Medulla oblongata (tissue), 1 donor: ENCODE measurements around the gene PIEZO2.
A peak's percentile ranks its signal among the peaks of the same experiment; 100 is the strongest.

Experiments
- DNase-seq: peaks from one replicate; pipeline ENCODE4 v3.0.0-alpha.2; 2015; ENCODE audit errors: extremely low spot score

Gene PIEZO2

DNA sequence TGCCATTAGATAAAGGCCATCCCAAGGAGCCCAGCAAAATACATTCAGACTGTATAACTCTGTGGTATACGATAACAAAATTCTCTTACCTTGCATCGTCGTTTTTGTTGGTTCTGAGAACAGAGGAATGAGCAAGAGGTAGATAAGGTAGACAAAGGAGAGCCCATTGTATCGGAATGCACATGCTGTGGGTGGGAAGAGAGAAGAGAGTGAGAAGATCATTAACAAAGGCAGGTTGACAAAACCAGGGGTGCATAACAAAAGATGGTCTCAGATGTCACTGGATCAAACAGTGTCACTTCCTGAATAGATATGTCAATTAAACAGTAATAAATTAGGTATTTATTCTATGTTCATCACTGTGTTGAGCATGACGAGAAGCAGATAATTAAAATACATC, 83.3 kb downstream of the PIEZO2 start:
- no peak for DNase-seq

DNA sequence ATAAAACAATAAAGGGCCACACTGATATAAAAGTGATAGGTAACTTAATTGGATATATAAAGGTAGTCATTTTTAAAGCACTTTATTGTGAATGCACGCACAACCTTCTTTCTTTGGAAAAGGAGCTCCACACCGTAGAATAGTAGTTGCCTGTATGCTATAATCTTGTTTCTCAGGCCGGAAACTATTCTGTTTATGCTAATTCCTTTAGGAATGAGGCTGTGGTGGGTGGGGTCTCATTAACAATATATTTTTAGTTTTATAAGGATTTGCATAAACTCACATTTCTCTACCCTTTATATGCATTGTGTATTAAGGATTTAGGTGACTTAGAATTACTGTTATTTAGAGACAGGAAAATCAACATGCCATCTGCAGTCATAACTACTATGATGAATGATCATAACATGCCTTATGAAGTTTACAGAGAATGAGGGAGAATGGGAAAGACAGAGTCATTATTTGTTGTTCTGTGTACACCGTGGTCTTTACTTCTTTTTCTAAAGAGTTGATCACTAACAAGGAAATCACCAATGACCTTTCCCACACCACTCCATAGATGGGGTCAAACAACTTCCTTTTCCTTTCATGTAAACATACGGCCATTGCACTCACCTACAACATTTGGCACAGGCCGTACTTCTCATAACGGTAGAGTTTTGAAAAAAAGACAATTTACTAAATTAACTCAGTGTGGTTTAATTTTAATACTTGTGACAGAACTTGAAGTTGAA, 84.5 kb downstream of the PIEZO2 start:
- no peak for DNase-seq

DNA sequence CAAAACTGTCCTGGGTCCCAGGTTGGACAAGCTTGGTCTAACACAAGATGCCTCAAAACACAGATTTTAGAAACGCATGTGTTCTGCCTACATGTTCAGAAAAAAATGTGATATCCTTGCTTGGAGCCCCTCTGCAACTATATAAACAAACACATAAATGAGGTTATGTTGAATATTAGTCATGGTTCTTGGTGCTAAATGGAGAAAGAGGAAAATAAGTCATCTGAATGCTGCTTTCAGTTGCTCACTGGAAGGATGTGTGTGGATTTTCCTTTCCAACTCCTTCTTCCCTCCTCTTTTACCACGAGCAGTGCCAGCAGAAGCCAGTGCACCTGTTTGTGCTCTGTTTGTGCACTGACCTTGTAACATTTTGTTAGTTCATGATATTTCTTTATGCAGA, 85.3 kb downstream of the PIEZO2 start:
- no peak for DNase-seq

DNA sequence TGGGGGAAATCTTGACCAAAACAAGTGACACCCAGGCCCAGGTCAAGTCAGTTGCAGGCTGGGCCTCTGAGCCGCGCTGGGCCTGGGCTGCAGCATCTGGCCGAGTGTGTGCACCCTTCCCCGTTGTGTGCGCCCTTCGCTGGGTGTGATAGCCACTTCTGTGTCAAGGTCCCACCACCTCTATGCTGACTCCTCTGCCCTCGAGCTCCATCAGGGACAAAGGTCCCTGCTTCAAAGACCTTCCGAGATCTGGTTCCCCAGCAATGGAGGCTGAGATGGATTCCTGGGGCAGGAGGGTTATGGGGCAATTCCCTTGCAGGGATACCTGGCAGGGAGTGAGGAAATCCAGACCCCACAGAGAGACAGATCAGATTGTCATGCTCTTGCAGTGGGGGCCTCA, 93.6 kb downstream of the PIEZO2 start:
- no peak for DNase-seq

DNA sequence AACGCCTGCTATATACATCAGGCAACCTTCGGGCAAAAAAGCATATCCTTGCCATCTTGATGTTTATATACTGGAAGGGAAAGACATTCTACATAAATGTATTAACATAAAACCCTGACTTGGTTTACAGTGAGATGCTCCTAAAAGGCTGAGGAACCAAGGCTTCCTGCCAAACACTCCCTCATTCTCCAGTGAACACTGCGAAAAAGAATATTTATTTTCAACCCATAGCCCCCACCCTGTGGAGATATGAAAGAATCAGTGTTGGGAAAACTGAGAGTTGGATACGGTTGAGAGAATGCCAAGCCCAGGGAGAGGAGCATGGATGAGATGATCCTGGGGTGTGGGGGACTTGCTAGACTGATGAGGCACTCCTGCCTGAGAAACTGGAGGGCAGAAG, 94.9 kb downstream of the PIEZO2 start:
- no peak for DNase-seq

DNA sequence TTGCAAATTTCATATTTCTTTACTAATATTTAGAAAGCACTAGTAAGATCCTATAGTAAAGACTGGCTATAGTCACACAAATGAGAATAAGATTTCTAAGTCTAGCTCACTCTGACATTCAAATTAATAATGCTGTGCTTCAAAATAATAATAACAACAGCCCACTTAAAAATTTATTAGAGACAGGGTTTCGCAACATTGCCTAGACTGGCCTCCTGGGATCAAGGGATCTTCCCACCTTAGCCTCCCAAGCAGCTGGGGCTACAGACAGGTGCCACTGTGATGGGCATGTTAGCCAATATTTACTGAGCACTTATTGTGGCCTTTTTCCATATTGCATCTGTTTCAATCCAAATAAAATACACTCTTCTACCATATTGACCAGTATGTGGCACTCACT, 96.1 kb downstream of the PIEZO2 start:
- DNase-seq, result no peak

DNA sequence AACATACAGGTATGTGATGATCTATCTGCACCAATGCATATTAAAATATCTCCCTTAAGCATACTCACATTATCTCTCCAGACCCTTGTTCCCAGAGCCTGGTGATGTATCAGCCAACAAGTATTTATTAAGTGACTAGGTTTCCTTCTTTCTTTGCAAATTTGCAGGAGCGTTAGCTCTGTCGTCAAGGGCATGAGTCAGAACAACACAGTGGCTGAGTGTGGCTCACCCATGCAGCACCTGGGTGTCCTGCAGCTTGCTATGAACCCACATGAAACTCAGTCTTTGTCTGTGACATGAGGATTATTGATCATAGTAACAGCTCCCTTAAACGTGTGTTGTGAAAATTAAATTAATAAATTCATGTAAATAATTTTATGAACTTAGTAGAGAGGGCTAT, 96.6 kb downstream of the PIEZO2 start:
- DNase-seq, result no peak

DNA sequence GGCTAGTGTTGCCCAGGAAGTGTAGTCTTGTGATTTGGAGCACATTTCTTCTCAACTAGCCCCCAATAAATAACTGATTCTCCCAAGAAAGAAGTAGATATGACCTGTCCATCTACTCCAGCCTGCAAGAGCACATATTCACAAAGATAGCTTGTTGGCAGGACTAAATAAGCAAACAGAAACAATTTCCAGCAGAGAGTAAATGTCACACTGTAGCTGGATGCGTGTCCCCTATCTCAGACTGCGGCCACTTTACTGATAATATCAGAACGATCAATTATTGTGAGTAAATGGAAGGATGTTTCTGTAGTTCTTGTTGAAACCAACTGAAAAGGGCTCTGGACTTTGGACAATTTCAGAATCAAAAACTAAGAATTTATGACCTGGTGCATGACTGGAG, 97.9 kb downstream of the PIEZO2 start:
- no peak for DNase-seq

DNA sequence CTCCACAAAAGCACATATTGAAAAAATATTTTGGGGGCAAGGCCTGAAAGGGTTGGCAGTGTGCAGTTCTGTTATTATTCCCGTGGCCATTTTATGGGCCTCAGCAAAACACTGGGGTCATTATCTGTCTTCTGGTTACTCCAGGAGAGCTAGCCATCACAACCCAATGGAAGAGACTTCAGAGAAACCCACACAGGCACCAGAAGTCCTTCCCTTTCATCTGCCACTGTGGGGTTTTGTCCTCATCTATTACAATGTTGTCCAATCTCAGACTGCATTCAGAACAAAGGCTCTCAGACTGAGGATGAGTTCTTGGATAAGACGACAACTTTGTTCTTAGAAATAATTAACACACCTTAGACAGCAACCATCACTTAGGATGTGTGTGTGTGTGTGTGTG, 98.4 kb downstream of the PIEZO2 start:
- peak; percentile 60 for DNase-seq

DNA sequence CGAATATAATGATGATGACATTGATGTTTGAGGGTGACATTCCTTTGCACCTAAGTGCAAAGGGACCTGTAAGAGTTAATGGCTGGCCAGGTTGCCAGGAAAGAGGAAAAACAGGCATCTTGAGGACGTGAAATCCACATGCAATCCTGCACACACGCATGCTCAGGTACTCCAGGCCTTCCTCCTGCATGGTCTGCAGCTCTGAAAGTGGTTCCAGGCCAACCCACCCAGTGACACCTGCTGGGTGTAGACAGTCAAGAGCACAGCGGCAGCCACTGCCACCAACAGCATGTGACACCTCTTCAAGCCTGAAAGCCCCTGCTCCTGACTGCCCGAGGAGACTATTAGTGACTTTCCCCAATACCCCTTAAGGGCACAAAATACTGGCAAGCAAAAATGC, 101.6 kb downstream of the PIEZO2 start:
- no peak for DNase-seq

DNA sequence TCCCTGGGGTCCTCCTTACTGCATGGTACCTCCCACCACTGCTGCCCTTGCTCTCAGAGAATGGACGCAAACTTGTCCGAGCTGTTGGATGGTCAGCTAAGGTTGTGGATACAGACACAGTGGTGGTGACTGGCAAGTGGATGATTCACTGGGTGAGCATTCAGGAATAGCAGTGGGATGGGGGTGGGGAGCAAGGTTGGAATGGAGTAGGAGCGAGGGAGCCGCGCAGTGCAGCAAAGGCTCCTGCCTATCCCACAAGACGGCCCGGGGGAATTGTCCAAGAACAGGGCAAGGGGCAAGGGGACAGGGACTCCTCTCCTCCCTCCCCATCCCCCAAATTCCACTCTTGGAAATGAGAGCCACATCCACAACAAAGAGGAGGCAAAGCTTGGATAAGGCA, 102.2 kb downstream of the PIEZO2 start:
- DNase-seq, result no peak

DNA sequence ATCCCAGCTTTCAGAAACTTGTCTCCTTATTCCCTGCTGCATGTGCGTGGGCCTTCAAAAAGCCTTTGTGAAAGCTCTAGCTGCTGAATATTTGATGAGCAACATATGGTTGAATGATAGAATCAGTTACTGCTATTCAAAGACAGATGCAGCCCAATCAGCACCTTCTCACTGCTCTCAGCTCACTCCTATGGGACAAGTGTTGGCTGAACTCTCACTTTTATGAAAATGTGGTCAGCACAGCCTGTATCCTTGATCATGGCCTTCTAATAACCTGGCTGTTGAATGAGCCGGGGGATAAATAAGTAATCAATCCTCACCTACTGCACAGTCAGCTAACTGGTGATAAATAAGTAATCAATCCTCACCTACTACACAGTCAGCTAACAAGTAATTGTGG, 103.2 kb downstream of the PIEZO2 start:
- no peak for DNase-seq

DNA sequence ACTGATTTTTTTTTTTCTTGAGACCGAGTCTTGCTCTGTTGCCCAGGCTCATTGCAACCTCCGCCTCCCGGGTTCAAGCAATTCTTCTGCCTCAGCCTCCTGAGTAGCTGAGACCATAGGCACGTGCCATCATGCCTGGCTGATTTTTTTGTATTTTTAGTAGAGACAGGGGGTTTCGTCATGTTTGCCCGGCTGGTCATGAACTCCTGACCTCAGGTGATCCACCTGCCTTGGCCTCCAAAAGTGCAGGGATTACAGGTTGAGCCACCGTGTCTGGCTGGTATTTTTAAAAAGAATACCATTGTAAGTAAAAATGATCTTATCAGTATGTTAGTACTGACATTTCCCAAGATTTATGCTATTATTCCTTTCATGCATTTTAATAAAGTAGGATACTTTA, 105.7 kb downstream of the PIEZO2 start:
- no peak for DNase-seq

DNA sequence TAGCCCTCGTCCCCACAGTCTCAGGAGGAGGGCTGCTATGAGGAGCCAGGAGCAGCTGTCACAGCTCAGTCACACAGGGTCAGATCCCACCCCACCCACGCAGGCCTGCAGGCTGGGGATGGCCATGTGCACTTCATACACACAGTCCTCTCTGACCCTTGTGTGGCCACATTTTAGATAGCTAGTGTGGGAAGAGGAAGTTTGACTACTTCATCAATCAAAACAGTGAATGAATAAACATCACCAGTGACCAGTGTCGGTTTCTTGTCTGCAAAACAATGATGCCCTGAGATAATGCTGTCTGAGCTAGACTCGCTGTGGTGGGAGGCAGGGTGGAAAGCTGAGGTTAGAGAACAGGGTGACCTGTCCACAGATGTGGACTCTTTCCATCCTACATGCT, 107.1 kb downstream of the PIEZO2 start:
- DNase-seq, result peak; percentile 15

DNA sequence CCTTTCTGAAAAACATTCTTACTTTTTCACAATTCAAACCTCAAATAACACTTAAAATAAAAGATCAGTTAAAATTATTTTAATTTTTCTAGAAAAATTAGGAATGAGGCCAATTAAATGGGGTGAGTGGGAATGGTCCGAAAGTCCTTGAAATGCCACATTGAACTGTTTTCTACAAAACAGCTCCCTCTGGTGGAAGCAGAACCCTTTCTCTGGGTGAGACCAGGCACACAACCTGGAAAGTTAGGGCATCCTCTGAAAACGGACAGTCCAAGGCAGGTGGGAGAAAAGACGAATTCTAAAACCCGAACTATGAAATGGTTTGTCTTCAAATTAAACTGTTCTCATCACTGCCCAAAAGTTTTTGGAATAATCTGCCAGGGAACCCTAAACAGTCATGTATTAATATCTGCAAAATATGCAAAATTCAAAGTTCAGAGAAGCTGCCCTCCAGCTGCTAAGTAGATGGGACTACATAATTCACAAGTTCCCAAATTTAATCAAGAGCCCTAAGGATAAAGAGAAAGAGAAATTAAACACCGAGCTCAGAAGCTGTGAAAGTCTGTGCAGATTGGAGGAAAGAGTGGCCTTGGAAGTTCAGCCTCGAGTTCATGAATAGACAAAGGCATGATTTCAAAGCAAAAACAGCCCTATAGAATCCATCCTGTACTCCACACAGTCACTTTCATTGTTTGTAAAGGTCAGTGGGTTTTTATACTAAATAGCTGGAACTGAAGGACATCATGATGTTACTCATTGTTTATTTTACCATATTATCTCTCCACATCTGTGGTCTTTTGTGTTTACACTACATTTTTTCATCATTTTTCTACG, 108.3 kb downstream of the PIEZO2 start:
- peak; percentile 93 for DNase-seq

DNA sequence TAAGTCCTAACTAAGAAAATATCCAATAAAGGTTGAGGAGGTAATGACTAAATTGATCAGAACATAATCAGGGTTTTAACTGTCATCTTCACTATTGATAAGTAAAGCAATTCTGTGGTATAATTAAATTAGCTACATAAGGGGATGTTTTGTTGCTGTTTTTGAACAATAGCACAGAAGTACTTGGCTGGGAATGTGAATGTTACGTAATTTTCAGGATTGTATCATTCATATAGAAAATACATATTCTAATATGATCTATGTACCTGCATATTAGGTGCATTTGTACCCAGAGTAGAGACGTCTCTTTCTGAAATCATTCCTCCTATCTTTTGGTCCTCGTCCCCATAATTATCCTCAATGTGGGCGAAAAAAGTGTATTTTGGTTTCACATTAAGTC, 109.0 kb downstream of the PIEZO2 start:
- no peak for DNase-seq

DNA sequence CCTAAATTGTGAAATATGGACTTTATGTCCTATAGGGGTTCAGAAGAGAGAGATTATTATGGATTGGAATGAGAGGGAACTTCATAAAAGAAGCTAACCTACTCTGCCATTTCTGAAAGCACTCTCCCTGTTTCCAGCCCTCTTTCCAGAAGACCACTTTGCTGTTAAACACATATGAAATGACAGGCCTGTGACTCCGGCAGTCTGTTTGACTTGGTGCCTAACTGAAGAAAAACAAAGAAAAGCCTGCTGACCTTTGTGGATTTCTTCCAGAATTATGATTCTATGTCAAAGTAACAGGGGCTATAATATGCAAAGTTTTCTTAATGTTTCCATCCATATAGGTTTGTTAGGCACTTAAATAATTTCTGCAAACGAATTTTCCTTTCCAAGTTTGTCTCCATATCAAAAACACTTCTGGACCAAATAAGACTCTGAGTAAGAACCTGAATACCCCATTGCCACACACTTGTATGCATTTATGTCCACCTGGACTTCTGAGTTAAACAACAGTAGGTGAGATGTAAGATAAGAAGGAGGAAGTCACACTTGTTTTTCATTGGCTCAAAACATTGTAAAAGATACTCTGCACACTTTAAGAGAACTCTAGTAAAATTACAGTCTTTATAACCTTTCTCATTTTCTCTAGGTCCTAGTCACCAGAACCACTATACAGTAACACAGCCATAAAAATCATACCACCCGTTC, 111.7 kb downstream of the PIEZO2 start:
- no peak for DNase-seq

DNA sequence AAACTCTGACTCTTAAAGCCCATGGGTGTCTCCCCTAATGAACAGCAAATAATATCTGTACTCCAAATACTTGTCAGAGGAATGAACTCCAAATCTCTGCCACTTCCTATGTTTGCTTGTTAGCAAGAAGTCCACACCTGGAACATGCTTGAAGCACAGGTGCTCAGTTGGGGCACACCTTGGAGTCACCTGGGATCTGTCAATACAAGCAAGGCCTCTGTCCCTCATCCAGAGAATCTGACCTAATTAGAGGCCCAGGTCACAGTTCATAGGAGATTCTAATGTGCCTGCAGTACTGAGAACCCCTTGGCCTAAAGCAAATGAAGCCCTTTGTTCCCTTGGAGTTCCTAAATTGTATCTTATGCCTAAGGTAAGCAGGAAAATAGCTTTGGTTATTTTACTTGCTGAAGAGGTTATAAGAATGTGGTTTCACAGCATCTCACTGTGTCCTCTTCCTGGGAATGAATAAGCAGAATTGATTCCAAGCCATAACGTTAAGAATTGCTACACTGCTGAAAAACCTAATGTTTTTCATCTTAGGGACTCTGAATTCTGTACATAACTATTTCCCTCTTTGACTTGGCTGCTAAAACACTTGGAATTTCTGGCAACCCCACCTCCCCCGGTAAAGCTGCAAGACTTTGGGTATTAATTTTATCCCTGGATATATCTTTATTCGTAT, 113.4 kb downstream of the PIEZO2 start:
- DNase-seq, result no peak

DNA sequence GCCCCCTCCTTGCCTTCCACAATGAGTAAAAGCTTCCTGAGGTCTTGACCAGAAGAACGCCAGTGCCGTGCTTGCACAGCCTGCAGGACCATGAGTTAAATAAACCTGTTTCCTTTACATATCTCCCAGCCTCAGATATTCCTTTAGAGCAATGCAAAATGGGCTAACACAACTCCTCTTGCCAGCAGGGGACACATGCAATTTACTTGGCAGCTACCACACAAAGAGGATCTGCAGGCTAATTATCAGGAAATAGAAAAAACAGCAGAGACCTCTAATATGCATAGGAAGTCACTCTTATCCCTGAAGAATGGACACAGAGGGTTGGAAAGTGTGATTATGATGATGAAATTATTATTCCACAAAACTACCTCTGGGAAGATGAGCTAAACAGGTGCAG, 114.0 kb downstream of the PIEZO2 start:
- no peak for DNase-seq

DNA sequence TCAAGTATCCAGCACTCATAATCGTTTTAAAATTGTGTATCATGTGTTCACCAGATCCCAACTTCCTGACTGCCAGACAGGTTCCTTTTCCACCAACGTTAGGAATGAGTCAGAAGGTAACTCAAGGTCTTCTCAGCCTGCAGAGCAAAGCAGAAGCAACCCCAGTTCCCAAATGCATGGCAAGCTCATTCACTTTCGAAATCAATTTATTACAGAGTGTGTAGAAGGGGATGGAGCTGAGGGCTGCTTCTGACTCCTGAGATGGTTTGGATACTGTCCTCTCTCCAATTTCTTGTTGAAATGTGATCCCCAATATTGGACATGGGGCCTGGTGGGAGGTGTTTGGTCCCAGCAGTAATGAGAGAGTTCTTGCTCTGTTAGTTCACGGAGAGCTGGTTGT, 114.5 kb downstream of the PIEZO2 start:
- DNase-seq, result no peak

DNA sequence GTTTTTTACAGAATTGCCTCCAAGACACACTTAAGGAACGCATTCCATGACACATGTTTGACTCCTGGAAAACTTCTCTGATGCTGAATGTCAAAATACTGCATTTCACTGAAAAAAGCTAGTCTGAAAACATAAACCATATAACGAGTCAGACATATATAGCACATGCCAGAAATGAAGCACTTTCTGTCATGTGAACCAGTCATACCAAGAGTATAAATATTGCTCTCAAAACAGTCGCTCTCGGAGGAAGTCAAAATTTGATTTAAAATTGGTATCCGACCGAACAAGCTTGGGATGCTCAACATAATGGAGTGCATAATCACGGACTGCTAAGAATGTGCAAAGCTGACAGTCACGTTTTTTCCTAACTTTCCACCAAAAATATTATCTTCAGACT, 115.9 kb downstream of the PIEZO2 start:
- no peak for DNase-seq

DNA sequence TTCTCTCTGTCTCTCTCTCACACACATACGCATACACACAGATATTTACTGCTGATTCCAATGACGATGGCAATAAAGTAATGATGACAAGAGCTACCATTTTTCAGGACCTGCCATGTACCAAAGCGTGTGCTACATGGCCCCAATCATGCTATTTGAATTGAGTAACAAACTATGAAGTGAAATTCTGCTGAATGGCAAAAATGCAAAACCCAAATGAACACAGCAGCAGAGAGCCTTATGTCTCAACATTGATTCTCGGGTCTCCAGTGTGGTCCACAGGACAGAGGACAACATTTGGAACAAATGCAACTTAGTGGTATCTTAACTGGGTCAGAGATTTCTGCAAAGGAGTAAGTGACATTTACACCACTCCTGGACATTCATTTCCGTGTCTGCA, 117.4 kb downstream of the PIEZO2 start:
- DNase-seq, result no peak
